ENCODE measurements around the gene KIFC3.

The KIFC3 gene

GRCh38 chr16:57828272-57829161 is 26.2 kb upstream of the KIFC3 start:
- no peak overlapping the region for H3K27ac ChIP-seq (ENCODE audit: extremely low read depth, low read depth, low read length)
- no peaks in the 10 kb centered on the region for H3K4me1 ChIP-seq (ENCODE audit: control insufficient read depth, insufficient read depth, low read length)
- H3K4me3 ChIP-seq (ENCODE audit: low read depth, low read length): no peak overlapping the region
- no peaks in the 10 kb centered on the region for H3K36me3 ChIP-seq (ENCODE audit: control insufficient read depth in 2 of 2, insufficient read depth in 1 of 2, low read length in 2 of 2)
- ChIA-PET POLR2A (no interaction called here), CTCF (no interaction called here)
- H3K9me3 ChIP-seq (ENCODE audit: control insufficient read depth, insufficient read depth, low read depth, low read length): no peaks in the 10 kb centered on the region
- TF ChIP-seq ZNF121 (tag by site-specific recombination; IDR thresholded peaks at IDR 0.05): no peak
- no peak for TF ChIP-seq KLF16 (tag by site-specific recombination; IDR thresholded peaks at IDR 0.05)
- no peak for TF ChIP-seq ZNF585B (tag by site-specific recombination; IDR thresholded peaks at IDR 0.05)
- no peak for TF ChIP-seq MEIS1 (CRISPR knock-in tag; IDR thresholded peaks at IDR 0.05; ENCODE audit: borderline replicate concordance)
- no peak for TF ChIP-seq MZF1 (tag by site-specific recombination; IDR thresholded peaks at IDR 0.05; ENCODE audit: borderline replicate concordance)
- TF ChIP-seq SCRT2 (tag by site-specific recombination; IDR thresholded peaks at IDR 0.05): no peak
- TF ChIP-seq ZNF362 (tag by site-specific recombination; IDR thresholded peaks at IDR 0.05): no peak
- TF ChIP-seq ZNF596 (tag by site-specific recombination; IDR thresholded peaks at IDR 0.05): no peak
- no peak for TF ChIP-seq ZNF544 (tag by site-specific recombination; IDR thresholded peaks at IDR 0.05)
- no peak for TF ChIP-seq ZNF280D (tag by site-specific recombination; IDR thresholded peaks at IDR 0.05)

- no peak overlapping the region for H3K27ac ChIP-seq (ENCODE audit: extremely low read depth, low read depth, low read length)
- no peaks in the 10 kb centered on the region for H3K4me1 ChIP-seq (ENCODE audit: control insufficient read depth, insufficient read depth, low read length)
- no peaks in the 10 kb centered on the region for H3K36me3 ChIP-seq (ENCODE audit: control insufficient read depth in 2 of 2, insufficient read depth in 1 of 2, low read length in 2 of 2)
- POLR2A ChIA-PET: no interaction called here
- TF ChIP-seq ZBTB49 (tag by site-specific recombination; IDR thresholded peaks at IDR 0.05; ENCODE audit: low read depth): no peak
- TF ChIP-seq ZNF311 (tag by site-specific recombination; IDR thresholded peaks at IDR 0.05; ENCODE audit: borderline replicate concordance): no peak
- no peak for TF ChIP-seq SCRT2 (tag by site-specific recombination; IDR thresholded peaks at IDR 0.05)
- TF ChIP-seq SALL2 (tag by site-specific recombination; IDR thresholded peaks at IDR 0.05; ENCODE audit: borderline replicate concordance): no peak
- TF ChIP-seq ZBTB17 (tag by site-specific recombination; IDR thresholded peaks at IDR 0.05): no peak
- TF ChIP-seq ZNF214 (tag by site-specific recombination; IDR thresholded peaks at IDR 0.05; ENCODE audit: borderline replicate concordance): no peak
- no peak for TF ChIP-seq ZNF544 (tag by site-specific recombination; IDR thresholded peaks at IDR 0.05)
- TF ChIP-seq ZSCAN5A (tag by site-specific recombination; IDR thresholded peaks at IDR 0.05): no peak
- no peak for TF ChIP-seq ZNF510 (tag by site-specific recombination; IDR thresholded peaks at IDR 0.05; ENCODE audit: insufficient replicate concordance)
- TF ChIP-seq KLF16 (tag by site-specific recombination; IDR thresholded peaks at IDR 0.05): no peak
- no peak for TF ChIP-seq ZNF121 (tag by site-specific recombination; IDR thresholded peaks at IDR 0.05)
- no peak for TF ChIP-seq ZFP41 (tag by site-specific recombination; IDR thresholded peaks at IDR 0.05; ENCODE audit: borderline replicate concordance)
- no peak overlapping the region for H3K4me3 ChIP-seq (ENCODE audit: low read depth, low read length)
- CTCF ChIA-PET: interaction anchor here (0.6 to 1.0 kb wide), 2 partner anchors 10 to 205 kb away, joined by 4 read pairs; no protein-coding TSS in a partner anchor
- no peaks in the 10 kb centered on the region for H3K9me3 ChIP-seq (ENCODE audit: control insufficient read depth, insufficient read depth, low read depth, low read length)
Observed at GRCh38 chr16:57826706-57827625, 24.7 kb upstream of the KIFC3 start.
